Loucy (cell line): Measurements from ENCODE around the gene BRI3.

Experiments
- H2AFZ ChIP-seq: fragments of 200-600 bp; sonication (generic); 2 replicates; pipeline ENCODE4 v1.6.0; 2016; ENCODE audit warnings: antibody characterized with exemption, mild to moderate bottlenecking, low read length, moderate library complexity
- H3F3A ChIP-seq: fragments of 200-600 bp; 2 replicates; pipeline ENCODE4 v1.6.0; 2016; ENCODE audit warnings: antibody characterized with exemption, low read depth, mild to moderate bottlenecking
- H3K27me3 ChIP-seq: fragments of 200-600 bp; sonication (generic); 2 replicates; pipeline ENCODE4 v1.6.1; 2014; ENCODE audit warnings: low read length, mild to moderate bottlenecking; ENCODE audit not compliant: insufficient read depth, poor library complexity, severe bottlenecking
- H3K36me3 ChIP-seq: fragments of 200-600 bp; sonication (generic); 2 replicates; pipeline ENCODE4 v1.6.1; 2016; ENCODE audit warnings: low read length; ENCODE audit not compliant: insufficient read depth
- H3K4me1 ChIP-seq: fragments of 200-600 bp; sonication (generic); 2 replicates; pipeline ENCODE4 v1.5.1; 2014; ENCODE audit warnings: low read length, mild to moderate bottlenecking; ENCODE audit not compliant: insufficient read depth, poor library complexity, severe bottlenecking
- H3K4me2 ChIP-seq: fragments of 200-600 bp; sonication (generic); 2 replicates; pipeline ENCODE4 v1.6.0; 2014; ENCODE audit warnings: antibody characterized with exemption, low read length, low read depth, mild to moderate bottlenecking; ENCODE audit not compliant: poor library complexity, severe bottlenecking
- H3K4me3 ChIP-seq: fragments of 200-600 bp; sonication (generic); 2 replicates; pipeline ENCODE4 v1.5.1; 2014; ENCODE audit warnings: low read length, mild to moderate bottlenecking, mixed read lengths; ENCODE audit not compliant: poor library complexity, severe bottlenecking
- H3K79me2 ChIP-seq: fragments of 200-600 bp; sonication (generic); 2 replicates; pipeline ENCODE4 v1.6.1; 2014; ENCODE audit warnings: low read length; ENCODE audit not compliant: insufficient read depth
- H3K9ac ChIP-seq: fragments of 200-600 bp; sonication (generic); 2 replicates; pipeline ENCODE4 v1.6.0; 2014; ENCODE audit warnings: mild to moderate bottlenecking, low read depth, low read length, moderate library complexity; ENCODE audit not compliant: poor library complexity, severe bottlenecking
- H3K9me2 ChIP-seq: fragments of 200-600 bp; sonication (generic); replicated peaks from 2 replicates; pipeline ENCODE4 v1.6.1; 2016; ENCODE audit warnings: low read depth, low read length, mixed read lengths
- H3K9me3 ChIP-seq: fragments of 200-600 bp; sonication (generic); 2 replicates; pipeline ENCODE4 v1.6.1; 2014; ENCODE audit warnings: mild to moderate bottlenecking, antibody characterized with exemption, low read length, low read depth; ENCODE audit not compliant: insufficient read depth
- H4K20me1 ChIP-seq: fragments of 200-600 bp; sonication (generic); 2 replicates; pipeline ENCODE4 v1.6.0; 2014; ENCODE audit warnings: antibody characterized with exemption, low read length, mild to moderate bottlenecking; ENCODE audit not compliant: insufficient read depth, poor library complexity, severe bottlenecking
- CTCF ChIP-seq: fragments of 200-600 bp; sonication (generic); conservative IDR thresholded peaks from 2 replicates; pipeline ENCODE4 v1.5.1; 2014; ENCODE audit warnings: mild to moderate bottlenecking, antibody characterized with exemption, low read length
- EZH2phosphoT487 ChIP-seq: fragments of 200-600 bp; IDR thresholded peaks from 2 replicates; pipeline ENCODE4 v1.6.1; 2018; ENCODE audit warnings: antibody characterized with exemption, mild to moderate bottlenecking, moderate library complexity, borderline replicate concordance

BRI3 gene

GRCh38 chr7:98242934-98243333 lies 38.6 kb upstream of the BRI3 start:
- H3K9me3 ChIP-seq, result no peaks in the 10 kb centered on the region
- H3F3A ChIP-seq, result no peaks in the 10 kb centered on the region

GRCh38 chr7:98244871-98245270 lies 36.6 kb upstream of the BRI3 start:
- Histone ChIP-seq H3K9me2 (no peaks in the 10 kb centered on the region), H3K9me3 (no peaks in the 10 kb centered on the region), H3K4me3 (no peak overlapping the region), H3K79me2 (peaks cover 3% of the 10 kb centered on the region; the same call in 1 of the 2 replicates), H3K4me1 (peaks cover 6% of the 10 kb centered on the region), H3K36me3 (no peaks in the 10 kb centered on the region; the same call in 1 of the 2 replicates), H4K20me1 (no peaks in the 10 kb centered on the region), H3K4me2 (no peak overlapping the region), H3K9ac (no peak overlapping the region), H3F3A (no peaks in the 10 kb centered on the region), H3K27me3 (no peaks in the 10 kb centered on the region), H2AFZ (no peak overlapping the region)
- TF ChIP-seq EZH2phosphoT487 (no peak), CTCF (no peak)

More at GRCh38 chr7:98242934-98243333, 38.6 kb upstream of the BRI3 start:
- H3K4me1 ChIP-seq, result no peaks in the 10 kb centered on the region
- no peak overlapping the region for H3K4me2 ChIP-seq
- H3K9me2 ChIP-seq, result no peaks in the 10 kb centered on the region
- no peaks in the 10 kb centered on the region for H4K20me1 ChIP-seq
- no peak overlapping the region for H2AFZ ChIP-seq
- H3K79me2 ChIP-seq, result no peaks in the 10 kb centered on the region
- no peaks in the 10 kb centered on the region for H3K27me3 ChIP-seq
- H3K9ac ChIP-seq, result no peak overlapping the region
- TF ChIP-seq CTCF (no peak), EZH2phosphoT487 (no peak)
- H3K36me3 ChIP-seq, result peaks cover 4% of the 10 kb centered on the region; the same call in 1 of the 2 replicates
- no peak overlapping the region for H3K4me3 ChIP-seq

GRCh38 chr7:98248156-98248555 lies 33.3 kb upstream of the BRI3 start:
- H3K4me1 ChIP-seq, result peaks cover 16% of the 10 kb centered on the region
- no peaks in the 10 kb centered on the region for H3K9me2 ChIP-seq
- H3K9me3 ChIP-seq, result no peaks in the 10 kb centered on the region
- H3K79me2 ChIP-seq, result peaks cover 25% of the 10 kb centered on the region
- H3K36me3 ChIP-seq, result no peaks in the 10 kb centered on the region; the same call in 1 of the 2 replicates
- H3K4me2 ChIP-seq, result no peak overlapping the region
- no peak overlapping the region for H3K4me3 ChIP-seq
- H3K9ac ChIP-seq, result no peak overlapping the region
- no peaks in the 10 kb centered on the region for H3F3A ChIP-seq
- H3K27me3 ChIP-seq, result no peaks in the 10 kb centered on the region
- TF ChIP-seq CTCF (no peak), EZH2phosphoT487 (no peak)
- H2AFZ ChIP-seq, result no peak overlapping the region
- H4K20me1 ChIP-seq, result peaks cover 7% of the 10 kb centered on the region
